ENCODE measurements around the gene COL8A1.
A peak's percentile ranks its signal among the peaks of the same experiment; 100 is the strongest.

Gene COL8A1

GRCh38 chr3:99639579-99639978 is 1.2 kb downstream of the COL8A1 start:
- DNase-seq (ENCODE audit: low spot score) = no peak

- no peak for DNase-seq (ENCODE audit: low spot score)
Observed at GRCh38 chr3:99640214-99640851, 1.9 kb downstream of the COL8A1 start.

GRCh38 chr3:99641480-99641879 is 3.1 kb downstream of the COL8A1 start:
- DNase-seq (ENCODE audit: low spot score) = no peak

- DNase-seq (ENCODE audit: low spot score) = no peak
Observed at GRCh38 chr3:99641982-99642381, 3.6 kb downstream of the COL8A1 start.

- DNase-seq (ENCODE audit: low spot score) = no peak
Observed at GRCh38 chr3:99644017-99644416, 5.6 kb downstream of the COL8A1 start.

GRCh38 chr3:99644746-99645145 is 6.4 kb downstream of the COL8A1 start:
- DNase-seq (ENCODE audit: low spot score) = no peak

- no peak for DNase-seq (ENCODE audit: low spot score)
Observed at GRCh38 chr3:99645277-99646106, 7.1 kb downstream of the COL8A1 start.

- DNase-seq (ENCODE audit: low spot score) = no peak
Observed at GRCh38 chr3:99646107-99646435, 7.7 kb downstream of the COL8A1 start.

- no peak for DNase-seq (ENCODE audit: low spot score)
Observed at GRCh38 chr3:99647081-99647480, 8.7 kb downstream of the COL8A1 start.

- DNase-seq (ENCODE audit: low spot score) = peak; percentile 85
Observed at GRCh38 chr3:99648101-99648500, 9.7 kb downstream of the COL8A1 start.

GRCh38 chr3:99648516-99648915 is 10.1 kb downstream of the COL8A1 start:
- no peak for DNase-seq (ENCODE audit: low spot score)

GRCh38 chr3:99651531-99651930 is 13.1 kb downstream of the COL8A1 start:
- DNase-seq (ENCODE audit: low spot score) = peak; percentile 34

- DNase-seq (ENCODE audit: low spot score) = no peak
Observed at GRCh38 chr3:99656624-99657023, 18.2 kb downstream of the COL8A1 start.

- no peak for DNase-seq (ENCODE audit: low spot score)
Observed at GRCh38 chr3:99658274-99658673, 19.9 kb downstream of the COL8A1 start.

GRCh38 chr3:99659032-99659431 is 20.6 kb downstream of the COL8A1 start:
- no peak for DNase-seq (ENCODE audit: low spot score)

- no peak for DNase-seq (ENCODE audit: low spot score)
Observed at GRCh38 chr3:99659951-99660350, 21.6 kb downstream of the COL8A1 start.

GRCh38 chr3:99662838-99663570 is 24.6 kb downstream of the COL8A1 start:
- DNase-seq (ENCODE audit: low spot score) = no peak

- DNase-seq (ENCODE audit: low spot score) = no peak
Observed at GRCh38 chr3:99663977-99664376, 25.6 kb downstream of the COL8A1 start.

- no peak for DNase-seq (ENCODE audit: low spot score)
Observed at GRCh38 chr3:99665017-99665416, 26.6 kb downstream of the COL8A1 start.

- no peak for DNase-seq (ENCODE audit: low spot score)
Observed at GRCh38 chr3:99666201-99666600, 27.8 kb downstream of the COL8A1 start.

GRCh38 chr3:99668044-99668443 is 29.6 kb downstream of the COL8A1 start:
- DNase-seq (ENCODE audit: low spot score) = no peak

- no peak for DNase-seq (ENCODE audit: low spot score)
Observed at GRCh38 chr3:99669879-99670555, 31.6 kb downstream of the COL8A1 start.

GRCh38 chr3:99670556-99670950 is 32.2 kb downstream of the COL8A1 start:
- no peak for DNase-seq (ENCODE audit: low spot score)
